Activated T-helper 1 cell treated with Interleukin-2 at 50 U/mL for 16 hours (primary cell): Measurements from ENCODE around the gene NFIA.

ENCODE experiments used
- DNase-seq: peaks from one replicate; pipeline ENCODE4 v3.0.0-alpha.2; 2020; ENCODE audit warnings: low read depth

NFIA gene

DNA sequence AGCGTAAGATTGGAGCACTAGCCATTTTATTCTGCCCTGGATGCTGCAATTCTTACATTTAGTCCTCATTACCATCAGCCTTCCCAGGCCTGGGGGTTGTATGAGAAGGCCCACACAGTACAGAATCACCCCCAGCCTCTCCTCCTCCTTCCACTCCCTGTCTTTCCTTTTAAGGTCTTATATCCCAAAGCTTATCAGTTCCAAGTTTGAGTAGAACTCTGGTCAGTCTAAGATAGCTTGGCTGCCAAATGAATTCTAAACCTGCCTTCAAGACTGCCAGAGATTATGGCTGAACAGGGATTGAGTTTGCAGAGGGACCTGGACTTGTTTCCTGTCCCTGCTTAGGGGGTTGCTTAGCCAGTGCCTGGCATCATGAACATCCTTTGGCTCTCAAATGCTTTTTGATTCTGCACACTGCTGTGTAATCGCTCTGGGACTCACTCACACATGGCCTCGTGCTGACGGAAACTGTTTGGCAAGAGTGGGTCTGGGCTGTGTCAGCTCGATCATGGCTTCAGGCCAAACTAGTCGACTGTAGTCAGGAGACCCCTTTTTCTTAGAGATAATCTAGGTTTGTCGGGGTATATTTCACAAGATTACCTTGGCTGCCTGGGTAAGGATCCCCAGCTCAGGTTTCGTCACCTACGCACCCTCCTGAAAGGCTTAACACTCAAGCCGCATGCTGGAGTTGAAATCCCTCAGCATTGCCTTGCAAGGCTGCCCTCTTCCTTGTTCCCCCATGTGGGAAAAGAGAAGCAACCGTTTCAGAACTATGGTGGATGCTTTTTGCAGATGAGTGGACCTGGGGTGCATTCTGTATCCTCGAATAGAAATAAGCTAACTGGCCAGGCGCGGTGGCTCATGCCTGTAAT, 252.6 kb downstream of the NFIA start:
- no peak for DNase-seq

DNA sequence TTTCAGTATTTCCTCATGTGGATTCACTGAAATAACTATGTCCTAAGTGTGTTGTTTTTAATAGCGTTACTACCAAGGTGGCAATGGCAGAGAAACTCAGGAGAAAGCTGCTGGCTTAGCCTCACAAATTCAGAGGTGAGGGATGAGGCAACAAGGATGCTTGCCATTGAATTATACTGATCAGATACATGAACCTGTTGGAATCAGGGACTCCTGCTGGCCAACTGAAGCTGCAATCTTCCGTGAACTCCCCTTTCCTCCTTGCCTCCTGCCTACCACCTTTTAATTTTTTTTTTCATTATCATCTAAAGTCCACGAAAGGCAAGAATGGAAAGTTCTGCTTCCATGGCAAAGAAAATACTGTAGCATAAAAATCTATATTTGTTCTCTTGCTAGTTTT, 254.7 kb downstream of the NFIA start:
- no peak for DNase-seq

DNA sequence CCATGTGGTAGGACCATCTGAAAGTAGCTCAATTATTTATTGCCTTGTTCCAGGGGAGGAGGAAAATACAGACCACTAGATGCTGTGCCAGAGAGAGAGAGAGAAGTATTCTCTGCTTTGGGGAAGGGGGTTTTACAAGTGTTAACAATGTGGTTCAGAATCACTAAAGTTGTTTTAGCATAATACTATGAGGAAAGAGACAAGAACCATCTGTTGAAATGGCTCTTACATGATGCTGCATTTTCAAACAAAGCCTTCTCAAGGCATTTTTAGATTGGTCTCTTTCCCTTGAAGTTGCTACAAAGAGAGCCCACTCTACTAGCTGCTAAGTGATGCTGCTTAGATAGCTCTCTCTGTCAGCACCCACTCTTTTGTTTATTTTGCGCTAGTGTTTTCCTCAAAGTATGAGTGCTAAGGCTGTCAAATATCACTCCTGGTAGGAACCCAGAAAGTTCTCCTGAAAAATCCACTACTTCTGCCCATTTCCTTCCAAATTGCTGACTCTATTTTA, 255.1 kb downstream of the NFIA start:
- DNase-seq, result no peak

DNA sequence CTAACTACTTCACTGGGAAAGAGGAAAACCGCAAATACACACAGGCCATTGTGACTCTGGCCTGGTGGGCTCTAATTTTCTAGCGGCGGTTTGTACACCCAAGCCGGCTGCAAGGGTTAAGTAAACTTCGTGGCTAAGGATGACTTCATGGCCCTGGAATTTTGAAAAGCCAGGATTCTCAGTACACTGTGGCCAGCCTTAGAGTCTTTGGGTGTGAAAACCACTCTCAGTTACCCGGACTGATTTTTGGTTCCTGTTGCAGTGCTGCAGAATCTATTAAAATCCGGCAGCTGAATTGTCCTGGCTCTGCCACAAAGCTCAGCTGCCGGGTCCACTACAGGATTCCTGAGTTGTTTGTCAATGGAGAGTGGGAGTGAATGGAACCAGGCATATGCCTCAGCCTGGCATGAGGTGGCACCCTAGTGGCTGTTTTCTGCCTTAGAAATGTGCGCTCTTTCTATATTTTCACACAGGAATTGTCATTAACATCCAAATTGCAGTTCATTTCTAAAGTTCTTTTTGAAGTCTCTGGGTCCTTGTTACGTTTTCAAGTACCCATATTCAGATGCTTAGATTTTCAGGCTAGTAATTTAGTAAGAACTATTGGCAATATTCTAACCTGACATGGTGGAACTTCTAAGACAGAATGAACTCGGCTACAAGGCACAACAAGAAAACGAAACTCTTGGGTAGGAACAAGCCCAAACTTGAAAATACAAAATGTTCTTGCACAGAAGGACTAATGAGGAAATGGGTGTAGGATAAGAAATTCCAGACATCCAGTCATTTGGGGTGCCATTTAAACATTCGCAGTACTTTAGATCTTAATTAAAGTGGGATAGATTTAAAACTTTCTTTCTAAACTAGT, 255.9 kb downstream of the NFIA start:
- no peak for DNase-seq

DNA sequence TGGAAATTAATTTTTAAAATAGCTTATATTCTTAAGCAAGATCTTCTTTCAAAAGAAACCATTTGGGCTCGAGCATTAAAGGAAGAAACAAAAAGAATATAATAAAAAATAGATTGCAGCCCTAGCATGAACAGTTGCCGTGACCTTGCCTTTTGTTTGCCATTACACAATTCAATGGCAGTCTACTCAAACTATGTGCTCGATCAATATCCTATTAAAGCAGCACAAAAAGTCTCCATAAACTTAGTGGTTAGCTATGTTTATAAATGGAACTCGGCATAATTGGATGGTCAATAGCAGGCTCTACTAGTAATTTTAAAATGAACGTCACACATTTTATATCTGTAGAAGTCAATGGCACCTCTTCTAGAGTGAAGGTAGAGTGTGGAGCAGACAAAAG, 256.5 kb downstream of the NFIA start:
- no peak for DNase-seq

DNA sequence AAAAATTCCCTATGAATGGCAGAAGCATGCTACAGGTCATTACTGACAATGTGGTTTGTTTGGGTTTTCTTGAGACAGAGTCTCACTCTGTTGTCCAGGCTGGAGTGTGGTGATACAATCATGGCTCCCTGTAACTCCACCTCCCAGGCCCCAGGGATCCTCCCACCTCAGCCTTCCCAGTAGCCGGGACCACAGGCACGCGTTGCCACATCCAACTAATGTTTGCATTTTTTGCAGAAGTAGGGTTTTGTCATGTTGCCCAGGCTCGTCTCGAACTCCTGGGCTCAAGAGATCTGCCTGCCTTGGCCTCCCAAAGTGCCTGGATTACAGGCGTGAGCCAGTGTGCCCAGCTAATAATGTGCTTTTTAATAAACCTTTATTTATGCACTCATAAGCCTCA, 259.1 kb downstream of the NFIA start:
- DNase-seq, result no peak

DNA sequence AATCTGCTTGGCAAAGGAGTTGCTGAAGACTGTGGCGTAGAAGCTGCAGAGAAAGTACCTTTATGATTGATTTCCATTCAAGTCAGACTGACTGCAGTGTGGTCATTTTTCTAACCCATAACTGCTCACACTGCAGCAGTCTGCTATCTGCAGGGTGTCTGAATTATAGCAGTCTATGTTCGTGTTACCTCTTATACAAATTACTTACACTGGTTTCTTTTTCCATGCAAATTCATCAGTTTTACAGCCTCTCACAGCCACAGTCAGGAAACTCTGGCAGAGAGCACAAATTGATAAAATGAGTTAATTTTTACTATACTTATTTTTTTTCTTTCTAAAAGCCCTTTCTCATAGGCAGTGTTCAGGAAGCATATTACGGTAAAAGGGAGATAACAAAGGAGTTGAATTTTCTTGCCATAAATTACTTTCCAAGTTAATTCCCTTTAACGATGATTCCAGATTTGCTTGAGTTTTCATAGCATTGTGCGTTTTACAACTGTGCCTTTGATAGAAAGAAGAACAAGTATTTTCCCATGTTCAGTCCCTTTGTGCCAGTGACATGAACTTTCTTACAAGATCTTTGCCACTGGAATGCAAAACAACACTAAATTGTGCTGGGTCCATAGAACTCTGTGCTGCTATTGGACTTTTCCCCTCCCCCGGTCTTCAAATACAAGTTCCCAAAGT, 261.5 kb downstream of the NFIA start:
- DNase-seq, result no peak

DNA sequence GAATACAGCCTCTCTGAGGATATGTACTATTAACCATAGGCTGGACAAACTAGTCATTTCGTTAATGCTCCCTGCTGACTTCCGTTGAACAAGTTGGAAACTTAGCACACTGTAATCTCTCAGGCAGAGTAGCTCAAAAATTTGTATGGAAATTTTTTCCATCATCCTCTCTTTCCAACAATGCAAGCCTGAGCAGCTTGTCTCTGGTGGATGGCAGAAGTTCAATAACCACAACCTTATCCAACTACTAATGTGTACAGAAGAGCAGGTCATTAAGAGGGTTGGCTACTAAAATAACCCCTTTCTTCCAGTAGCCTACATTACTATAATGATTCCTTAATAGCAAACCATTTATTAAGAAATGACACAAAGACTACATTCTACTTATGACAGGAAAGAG, 262.3 kb downstream of the NFIA start:
- DNase-seq, result no peak

DNA sequence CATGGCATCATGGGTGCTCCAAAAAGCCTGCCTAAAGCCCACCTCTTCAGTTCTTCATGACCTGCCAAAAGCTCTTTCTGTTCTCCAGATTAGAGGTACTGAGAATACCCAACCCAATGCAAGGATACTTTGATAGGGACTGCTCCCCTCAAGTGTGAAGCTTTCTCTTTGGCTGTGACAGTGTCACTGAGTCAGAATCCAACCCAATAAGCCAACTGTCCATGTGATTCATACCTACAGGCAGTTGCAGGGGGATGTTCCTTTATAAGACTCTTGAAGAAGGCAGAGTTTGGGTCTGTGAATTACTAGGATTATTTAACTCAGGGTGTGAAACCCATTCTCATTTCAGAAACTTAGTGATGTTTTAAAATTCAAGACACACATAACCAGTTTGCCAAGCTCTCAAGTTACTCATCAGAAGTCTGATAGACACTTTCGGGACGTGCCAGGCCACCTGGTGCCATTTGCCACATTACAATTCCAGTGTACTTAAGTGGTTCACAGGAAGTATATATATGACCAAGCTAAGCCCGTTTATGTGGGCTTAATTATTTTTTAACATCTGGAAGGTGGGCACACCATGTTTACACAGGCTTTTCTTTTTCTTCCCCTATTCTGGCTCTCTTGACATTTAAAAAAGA, 265.8 kb downstream of the NFIA start:
- DNase-seq, result no peak

DNA sequence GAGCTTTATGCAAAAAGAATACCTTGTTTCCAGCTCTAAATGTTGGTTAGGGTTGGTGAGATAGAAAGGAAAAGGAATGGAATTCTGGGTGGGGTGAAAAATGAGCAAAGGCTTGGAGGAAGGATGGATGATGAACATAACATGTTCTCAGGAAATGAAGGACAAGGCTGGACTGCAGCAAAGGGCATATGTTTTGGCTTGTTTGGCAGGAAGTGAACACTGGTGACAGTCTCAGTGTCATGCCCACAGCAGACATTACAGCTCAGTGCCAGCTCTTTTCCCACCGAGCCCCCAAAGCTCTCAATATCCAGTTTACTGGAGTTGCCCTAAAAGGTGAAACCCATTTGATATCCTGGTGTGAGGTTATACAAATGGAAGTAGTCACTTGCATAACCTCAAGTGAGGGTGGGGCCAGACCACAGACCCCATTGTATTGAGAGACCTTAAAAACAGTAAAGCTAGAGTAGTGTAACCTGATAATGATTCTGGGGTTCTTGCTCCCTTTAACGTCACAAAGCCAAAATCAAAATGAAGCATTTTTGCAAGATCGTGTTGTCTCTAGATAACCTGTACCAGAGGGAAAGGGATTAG, 270.6 kb downstream of the NFIA start:
- DNase-seq, result no peak

DNA sequence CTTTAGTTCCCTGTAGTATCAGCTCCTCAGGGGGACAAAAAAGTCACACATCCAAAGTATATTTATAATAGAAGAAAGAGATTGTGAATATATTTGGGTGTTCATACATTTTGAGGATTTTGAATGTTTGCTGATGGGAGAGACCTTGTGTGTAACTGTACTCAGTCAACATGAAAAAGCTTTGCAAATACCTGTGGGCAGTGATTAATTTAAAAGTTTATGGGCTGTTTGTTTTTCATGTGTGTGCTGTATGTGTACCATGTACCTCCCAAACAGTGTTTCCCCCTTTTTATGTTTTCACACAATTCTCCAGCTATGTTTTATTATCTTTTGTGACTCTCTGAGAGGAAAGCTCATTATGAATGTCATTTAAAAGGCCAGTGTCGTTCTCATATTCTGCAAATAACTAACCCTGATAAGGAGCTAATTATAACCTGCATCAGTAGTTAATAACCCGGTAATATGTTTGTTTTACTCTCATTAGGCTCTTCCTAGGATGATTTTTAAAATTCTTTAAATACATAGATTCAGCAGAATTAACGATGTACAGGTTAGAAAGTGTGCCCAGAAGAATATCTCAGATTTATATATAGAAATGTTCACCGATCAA, 271.5 kb downstream of the NFIA start:
- no peak for DNase-seq

DNA sequence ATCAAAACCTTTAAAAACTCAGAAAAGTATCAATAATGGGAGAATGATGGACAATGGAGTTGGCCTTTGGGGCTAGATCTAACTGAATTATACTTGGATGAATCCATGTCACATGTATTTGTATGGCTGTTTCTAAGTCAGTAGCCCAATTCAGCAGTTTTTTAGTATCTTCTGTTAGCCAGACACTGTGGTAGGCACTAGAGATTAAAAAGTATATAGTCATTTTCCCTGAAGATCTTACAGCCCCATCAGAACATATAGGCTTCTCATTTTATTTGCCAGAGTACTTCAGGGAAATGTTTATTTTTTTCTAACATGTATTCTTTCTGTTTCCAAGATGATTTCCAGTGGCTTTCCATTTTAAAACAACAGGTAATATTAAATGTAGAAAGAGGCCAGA, 273.7 kb downstream of the NFIA start:
- DNase-seq, result no peak

DNA sequence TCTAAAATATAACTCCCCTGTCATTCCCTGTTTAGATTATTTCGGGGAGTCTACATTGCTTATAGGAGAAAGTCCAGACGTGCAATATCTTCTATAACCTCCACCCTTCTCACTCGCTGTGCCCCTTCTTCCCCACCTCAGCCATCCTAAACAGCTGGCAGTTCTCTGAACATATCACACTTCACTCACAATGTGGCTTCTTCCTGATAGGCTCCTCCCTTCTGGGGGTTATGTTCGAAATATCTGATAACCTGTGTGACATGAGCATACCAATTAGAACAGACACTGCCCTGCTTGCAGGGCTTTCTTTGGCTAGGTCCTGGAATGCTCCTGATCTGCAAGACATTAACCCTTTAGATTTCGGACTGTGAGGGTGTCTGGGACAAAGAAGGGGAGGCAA, 274.6 kb downstream of the NFIA start:
- DNase-seq, result no peak

DNA sequence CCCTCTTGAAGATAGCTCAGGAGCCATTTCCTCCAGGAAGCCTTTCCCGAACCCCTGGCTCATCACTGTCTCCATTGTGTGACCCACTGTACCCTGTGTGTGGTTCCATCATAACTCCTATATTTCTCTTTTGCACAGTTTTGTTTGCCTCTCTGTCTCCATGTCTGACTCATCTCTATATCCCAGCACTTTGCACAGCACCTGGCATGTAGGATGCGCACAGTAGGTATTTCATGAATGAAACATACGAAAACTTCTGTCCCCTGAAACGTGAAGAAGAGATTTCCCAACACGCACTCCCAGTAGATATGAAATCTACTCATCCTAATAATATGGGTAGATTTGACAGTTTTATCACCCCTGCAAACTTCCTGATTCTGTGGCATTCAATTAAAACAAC, 275.2 kb downstream of the NFIA start:
- no peak for DNase-seq

DNA sequence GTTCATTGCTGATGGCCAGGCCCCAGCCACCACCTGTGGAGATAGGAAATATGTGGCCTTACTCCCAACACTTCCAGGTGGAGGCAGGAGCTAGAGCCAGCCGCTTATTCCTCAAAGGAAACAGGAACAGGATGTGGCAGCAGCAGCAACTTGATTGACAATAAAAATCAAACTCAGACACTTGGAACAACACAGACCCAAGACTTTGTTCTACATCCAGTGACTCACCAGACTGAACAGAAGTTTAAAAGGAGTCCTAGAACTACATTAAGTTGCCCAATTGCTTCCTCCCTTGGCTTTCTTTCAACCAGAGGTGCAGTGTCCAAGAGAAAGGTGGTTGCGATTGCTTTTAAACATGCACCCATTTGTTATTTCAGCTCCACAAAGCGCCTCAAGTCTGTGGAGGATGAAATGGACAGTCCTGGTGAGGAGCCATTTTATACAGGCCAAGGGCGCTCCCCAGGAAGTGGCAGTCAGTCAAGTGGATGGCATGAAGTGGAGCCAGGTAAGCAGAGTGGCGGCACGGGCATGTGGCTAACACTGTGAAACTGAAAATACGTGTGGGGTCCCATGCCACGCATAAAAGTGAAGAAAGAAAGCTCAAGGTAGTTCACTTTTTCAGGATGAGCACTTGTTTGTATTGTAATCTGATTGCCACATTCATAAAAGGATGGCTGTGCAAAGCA, 276.6 kb downstream of the NFIA start:
- no peak for DNase-seq

DNA sequence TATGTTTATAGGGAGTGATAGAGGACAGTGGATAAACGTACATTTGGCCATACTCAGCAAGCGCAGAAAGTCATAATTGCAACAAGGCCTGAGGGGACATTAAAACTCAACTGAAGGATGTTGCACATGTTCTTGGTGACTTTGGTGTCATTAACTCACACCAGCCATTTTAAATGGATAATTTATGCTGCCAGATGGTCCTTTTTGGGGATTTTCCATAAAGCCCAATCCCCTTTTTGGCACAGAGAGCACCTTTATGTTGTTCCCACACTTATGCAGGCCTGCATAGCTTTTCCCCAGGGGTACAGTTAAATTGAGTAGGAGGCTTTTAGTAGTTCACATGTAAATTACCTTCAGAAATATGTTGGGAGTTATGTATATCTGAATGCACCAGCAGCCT, 279.6 kb downstream of the NFIA start:
- DNase-seq, result no peak

DNA sequence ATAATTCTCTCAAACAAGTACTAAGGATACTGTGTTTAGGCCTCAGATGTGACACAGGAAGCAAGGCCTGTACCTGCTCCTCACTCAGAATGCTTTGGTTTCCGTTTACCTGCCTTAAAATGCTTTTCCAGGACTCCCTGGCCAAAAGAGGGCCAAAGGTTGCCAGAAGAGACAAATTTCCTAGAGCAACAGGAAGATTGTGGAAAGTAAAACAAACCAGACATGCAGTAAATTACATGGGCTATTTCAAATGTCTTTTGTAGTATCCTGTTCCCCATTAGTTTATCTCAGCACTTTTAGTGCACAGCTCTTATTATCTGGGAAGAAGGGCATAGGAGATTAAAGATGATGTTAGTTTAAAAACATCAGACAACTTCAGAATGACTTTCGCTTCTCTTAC, 280.0 kb downstream of the NFIA start:
- DNase-seq, result no peak

DNA sequence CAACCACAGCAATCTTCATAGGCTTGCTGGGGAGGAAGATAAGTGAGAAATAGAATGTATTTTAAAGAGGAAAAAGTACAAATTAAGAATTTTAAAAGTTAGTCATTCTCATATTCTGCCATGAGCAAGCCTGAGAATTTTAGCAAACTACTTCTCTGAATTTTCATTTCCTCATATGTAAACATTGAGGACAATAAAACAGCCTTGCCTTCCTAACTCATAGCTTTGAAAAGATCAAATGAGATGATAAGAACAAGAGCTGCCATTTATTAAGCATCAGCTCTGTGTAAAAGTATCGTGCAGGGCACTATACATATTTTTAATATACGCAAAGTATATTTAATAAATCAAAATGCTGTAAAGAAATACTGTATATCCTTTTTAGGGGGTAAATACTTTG, 286.0 kb downstream of the NFIA start:
- DNase-seq, result no peak

DNA sequence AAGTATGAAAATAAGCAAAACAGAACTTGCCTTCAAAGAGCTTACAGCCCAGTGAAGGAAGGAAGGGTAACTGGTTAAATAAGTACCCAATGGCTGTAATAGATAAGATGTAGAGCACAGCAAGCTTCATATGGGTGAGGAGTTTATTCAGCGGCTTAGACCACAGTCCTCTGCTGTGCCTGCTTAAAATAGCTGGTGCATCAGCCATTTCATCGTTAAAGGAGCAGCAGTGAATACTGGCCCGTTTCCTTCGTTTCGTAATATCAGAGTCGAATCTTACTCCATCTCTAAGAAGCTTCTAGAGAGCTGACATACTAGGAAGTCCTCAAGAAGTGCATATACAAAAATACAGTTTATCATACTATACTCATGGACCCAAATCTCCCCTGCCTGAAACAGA, 286.5 kb downstream of the NFIA start:
- no peak for DNase-seq

DNA sequence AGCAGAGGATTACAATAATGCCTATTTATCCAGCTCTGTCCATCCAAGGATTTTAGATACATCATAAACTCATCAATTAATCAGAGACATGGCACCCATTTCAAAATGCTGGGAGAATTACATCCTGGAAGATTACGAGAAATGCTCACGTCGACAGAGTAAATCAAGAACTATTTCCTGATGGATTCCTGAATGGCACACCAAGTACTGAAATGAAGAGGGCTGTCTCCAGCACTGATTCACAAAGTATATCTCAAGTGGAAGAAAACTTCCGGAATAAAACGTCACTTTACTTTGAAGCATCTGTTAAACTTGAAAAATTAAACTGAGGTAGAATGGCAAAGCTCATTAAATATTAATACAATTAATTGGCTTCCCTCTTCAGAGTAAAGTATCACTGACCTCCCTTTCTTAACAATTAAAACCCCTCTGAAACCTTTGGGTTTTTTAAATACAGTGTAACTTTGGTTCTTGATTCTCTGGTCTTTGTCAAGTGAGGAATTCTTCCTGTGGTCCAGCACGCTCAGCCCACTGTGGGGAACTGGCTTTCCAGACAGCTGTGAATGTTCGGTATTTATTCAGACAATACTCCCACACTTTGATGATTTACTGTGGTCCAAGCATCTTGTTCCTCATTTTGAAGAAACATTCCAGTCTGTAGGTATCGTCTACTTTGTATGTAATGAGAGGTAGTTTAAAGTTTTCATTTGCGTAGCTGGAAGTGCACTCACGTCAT, 288.0 kb downstream of the NFIA start:
- no peak for DNase-seq
